Measurements from ENCODE around the gene GRIA4. TPM values are rescaled to one million over a fixed set of nuclear protein-coding genes. Genes with fewer than 3 reads are reported as not detected.
"Not testable (repeated sequence)": the region's sequence is repeated elsewhere in the genome, so short reads cannot be mapped to it uniquely, and the experiment has no call there.

Gene GRIA4
- polyA plus RNA-seq, 1 experiment: not detected

DNA sequence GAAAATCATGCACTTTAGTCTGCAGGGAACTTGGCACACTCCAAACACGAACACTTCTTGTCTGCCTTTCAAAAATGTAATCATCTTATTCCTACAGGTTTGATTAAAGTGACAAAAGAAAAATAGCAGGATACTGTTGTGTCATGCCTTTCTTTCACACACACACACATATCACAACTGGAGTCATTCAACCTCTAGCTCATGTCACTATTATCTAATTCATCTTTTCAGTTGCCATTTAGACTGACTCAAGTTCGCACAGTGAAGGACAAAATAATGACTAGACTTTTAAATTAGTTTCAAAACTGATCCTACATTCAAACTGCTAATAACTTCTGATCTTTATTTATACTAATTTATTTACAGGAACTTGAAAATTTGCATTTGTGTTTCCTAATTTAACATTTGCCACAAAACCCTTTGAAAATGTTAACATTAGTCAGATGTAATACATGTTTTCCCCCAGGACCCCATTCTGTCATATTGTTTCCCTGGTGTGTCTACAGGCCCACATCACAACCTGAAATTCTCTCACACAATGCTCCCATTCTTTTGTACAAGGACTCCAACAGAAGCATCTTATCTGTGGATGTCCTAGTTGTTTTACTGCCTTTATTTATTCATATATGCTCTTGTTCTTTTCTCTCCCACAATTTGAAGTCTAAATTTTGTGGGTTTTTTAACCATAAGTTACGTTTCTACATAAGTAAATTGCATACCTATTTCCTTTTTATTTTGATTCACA, 171.1 kb downstream of the GRIA4 start:
- no peak for DNase-seq (ENCODE audit: low read depth)
- ChIA-PET CTCF (no interaction called here), POLR2A (no interaction called here)
- H3K27me3 ChIP-seq (ENCODE audit: control insufficient read depth, insufficient read depth, low read length): no peaks in the 10 kb centered on the region
- H3K36me3 ChIP-seq (ENCODE audit: control insufficient read depth, insufficient read depth, low read length): no peaks in the 10 kb centered on the region
- TF ChIP-seq, protein P1, sequence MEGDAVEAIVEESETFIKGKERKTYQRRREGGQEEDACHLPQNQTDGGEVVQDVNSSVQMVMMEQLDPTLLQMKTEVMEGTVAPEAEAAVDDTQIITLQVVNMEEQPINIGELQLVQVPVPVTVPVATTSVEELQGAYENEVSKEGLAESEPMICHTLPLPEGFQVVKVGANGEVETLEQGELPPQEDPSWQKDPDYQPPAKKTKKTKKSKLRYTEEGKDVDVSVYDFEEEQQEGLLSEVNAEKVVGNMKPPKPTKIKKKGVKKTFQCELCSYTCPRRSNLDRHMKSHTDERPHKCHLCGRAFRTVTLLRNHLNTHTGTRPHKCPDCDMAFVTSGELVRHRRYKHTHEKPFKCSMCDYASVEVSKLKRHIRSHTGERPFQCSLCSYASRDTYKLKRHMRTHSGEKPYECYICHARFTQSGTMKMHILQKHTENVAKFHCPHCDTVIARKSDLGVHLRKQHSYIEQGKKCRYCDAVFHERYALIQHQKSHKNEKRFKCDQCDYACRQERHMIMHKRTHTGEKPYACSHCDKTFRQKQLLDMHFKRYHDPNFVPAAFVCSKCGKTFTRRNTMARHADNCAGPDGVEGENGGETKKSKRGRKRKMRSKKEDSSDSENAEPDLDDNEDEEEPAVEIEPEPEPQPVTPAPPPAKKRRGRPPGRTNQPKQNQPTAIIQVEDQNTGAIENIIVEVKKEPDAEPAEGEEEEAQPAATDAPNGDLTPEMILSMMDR (IDR thresholded peaks at IDR 0.05; ENCODE audit: insufficient read depth, low read depth, low read length): no peak
- H3K4me3 ChIP-seq (ENCODE audit: low read depth, low read length): no peak overlapping the region

DNA sequence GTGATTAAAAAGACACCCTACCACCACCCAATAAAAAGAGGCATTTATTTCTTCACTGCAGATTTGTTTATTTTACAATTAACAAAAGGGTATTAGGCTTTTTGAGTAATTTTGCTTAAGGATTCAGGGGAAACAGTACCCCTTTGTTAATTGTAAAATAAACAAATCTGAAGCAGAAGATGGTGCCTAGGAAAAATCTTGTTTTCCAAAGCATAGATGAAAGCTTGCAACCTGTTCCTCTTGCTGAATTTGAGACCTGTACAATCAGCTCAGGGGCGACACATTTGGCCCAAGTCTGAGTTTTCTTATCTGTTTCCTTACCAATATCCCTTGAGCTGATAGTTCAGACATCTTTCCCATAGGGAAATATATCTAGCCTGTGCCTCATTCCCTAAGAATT, 171.9 kb downstream of the GRIA4 start:
- Histone ChIP-seq H3K27me3 (ENCODE audit: control insufficient read depth, insufficient read depth, low read length) (no peaks in the 10 kb centered on the region), H3K36me3 (ENCODE audit: control insufficient read depth, insufficient read depth, low read length) (no peaks in the 10 kb centered on the region), H3K4me3 (ENCODE audit: low read depth, low read length) (no peak overlapping the region)
- no peak for DNase-seq (ENCODE audit: low read depth)
- TF ChIP-seq, protein P1 (IDR thresholded peaks at IDR 0.05; ENCODE audit: insufficient read depth, low read depth, low read length): no peak
- CTCF ChIA-PET: no interaction called here
- POLR2A ChIA-PET: no interaction called here

DNA sequence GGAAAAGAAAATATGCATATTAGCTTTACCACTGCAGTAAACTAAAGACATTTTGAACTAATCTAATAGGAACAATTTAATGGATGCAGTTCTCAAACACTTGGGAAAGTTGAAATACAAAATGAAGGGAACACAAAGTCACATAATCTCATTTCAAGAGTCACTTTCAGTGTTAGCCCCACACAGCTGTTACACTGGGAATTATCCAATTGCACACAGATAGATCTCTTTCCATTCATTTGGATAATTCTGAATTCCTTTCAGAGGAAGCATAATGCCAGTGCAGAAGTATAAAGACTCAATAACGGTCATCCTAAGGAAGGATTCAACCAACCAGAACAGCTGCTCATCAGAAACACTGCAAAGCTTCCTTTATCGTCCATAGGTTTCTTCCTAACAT, 173.3 kb downstream of the GRIA4 start:
- H3K27me3 ChIP-seq (ENCODE audit: control insufficient read depth, insufficient read depth, low read length): no peaks in the 10 kb centered on the region
- H3K4me3 ChIP-seq (ENCODE audit: low read depth, low read length): no peak overlapping the region
- DNase-seq (ENCODE audit: low read depth): no peak
- H3K36me3 ChIP-seq (ENCODE audit: control insufficient read depth, insufficient read depth, low read length): no peaks in the 10 kb centered on the region
- POLR2A ChIA-PET: no interaction called here
- CTCF ChIA-PET: no interaction called here
- TF ChIP-seq, protein P1 (IDR thresholded peaks at IDR 0.05; ENCODE audit: insufficient read depth, low read depth, low read length): no peak

DNA sequence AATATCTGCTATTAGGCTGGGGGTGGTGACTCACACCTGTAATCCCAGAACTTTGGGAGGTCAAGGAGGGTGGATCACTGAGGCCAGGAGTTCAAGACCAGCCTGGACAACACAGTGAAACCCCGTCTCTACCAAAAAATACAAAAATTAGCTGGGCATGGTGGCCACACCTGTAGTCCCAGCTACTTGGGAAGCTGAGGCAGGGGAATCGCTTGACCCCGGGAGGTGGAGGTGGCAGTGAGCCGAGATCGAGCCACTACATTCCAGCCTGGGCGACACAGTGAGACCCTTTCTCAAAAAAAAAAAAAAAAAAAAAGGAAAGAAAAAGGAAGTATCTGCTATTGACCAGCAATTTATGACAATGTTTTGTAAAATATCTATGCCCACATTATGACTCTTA, 176.0 kb downstream of the GRIA4 start:
- H3K36me3 ChIP-seq (ENCODE audit: control insufficient read depth, insufficient read depth, low read length); H3K4me3 ChIP-seq (ENCODE audit: low read depth, low read length); POLR2A ChIA-PET; H3K27me3 ChIP-seq (ENCODE audit: control insufficient read depth, insufficient read depth, low read length); CTCF ChIA-PET; DNase-seq (ENCODE audit: low read depth): not testable (repeated sequence)

DNA sequence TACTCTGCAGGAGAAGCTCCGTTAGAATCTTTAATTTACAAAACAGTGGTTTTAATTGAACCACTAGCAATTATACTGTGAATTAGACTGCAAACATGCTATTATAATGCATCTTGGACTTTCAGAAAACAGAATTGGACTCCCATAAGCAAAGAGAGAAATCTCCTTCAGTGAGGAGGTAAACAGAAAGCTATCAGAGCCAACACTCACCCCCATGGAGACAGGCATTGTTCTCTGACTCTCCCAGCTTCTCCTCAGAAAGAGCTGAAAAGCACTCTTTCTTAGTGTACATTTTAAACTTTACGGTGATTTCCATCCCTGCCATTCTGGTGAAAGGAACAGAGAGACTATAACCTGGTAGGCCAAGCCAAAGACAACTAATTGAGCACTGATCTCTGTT, 176.9 kb downstream of the GRIA4 start:
- ChIA-PET POLR2A (no interaction called here), CTCF (interaction anchor here (0.5 kb wide), 1 partner anchor 76 kb away, joined by 3 read pairs; no protein-coding TSS in a partner anchor)
- no peaks in the 10 kb centered on the region for H3K27me3 ChIP-seq (ENCODE audit: control insufficient read depth, insufficient read depth, low read length)
- TF ChIP-seq, protein P1 (IDR thresholded peaks at IDR 0.05; ENCODE audit: insufficient read depth, low read depth, low read length): no peak
- no peak overlapping the region for H3K4me3 ChIP-seq (ENCODE audit: low read depth, low read length)
- no peak for DNase-seq (ENCODE audit: low read depth)
- H3K36me3 ChIP-seq (ENCODE audit: control insufficient read depth, insufficient read depth, low read length): no peaks in the 10 kb centered on the region
